AG09309 (cell line): ENCODE measurements around the gene RTN4R.
"Not testable (repeated sequence)": the region's sequence is repeated elsewhere in the genome, so short reads cannot be mapped to it uniquely, and the experiment has no call there.

Experiments
- DNase-seq: peaks from one replicate; pipeline ENCODE4 v3.0.0-alpha.2; 2010; ENCODE audit warnings: low read depth
- H3K4me3 ChIP-seq: 2 replicates; pipeline ENCODE4 v1.5.1; 2011; ENCODE audit warnings: mild to moderate bottlenecking, low read depth, low read length, moderate library complexity; ENCODE audit not compliant: control insufficient read depth
- CTCF ChIP-seq: IDR thresholded peaks from 2 replicates; pipeline ENCODE4 v1.5.1; 2011; ENCODE audit warnings: mild to moderate bottlenecking, low read depth, low read length, inconsistent platforms; ENCODE audit not compliant: insufficient read depth, control insufficient read depth; ENCODE audit errors: missing control alignments

RTN4R gene

DNA sequence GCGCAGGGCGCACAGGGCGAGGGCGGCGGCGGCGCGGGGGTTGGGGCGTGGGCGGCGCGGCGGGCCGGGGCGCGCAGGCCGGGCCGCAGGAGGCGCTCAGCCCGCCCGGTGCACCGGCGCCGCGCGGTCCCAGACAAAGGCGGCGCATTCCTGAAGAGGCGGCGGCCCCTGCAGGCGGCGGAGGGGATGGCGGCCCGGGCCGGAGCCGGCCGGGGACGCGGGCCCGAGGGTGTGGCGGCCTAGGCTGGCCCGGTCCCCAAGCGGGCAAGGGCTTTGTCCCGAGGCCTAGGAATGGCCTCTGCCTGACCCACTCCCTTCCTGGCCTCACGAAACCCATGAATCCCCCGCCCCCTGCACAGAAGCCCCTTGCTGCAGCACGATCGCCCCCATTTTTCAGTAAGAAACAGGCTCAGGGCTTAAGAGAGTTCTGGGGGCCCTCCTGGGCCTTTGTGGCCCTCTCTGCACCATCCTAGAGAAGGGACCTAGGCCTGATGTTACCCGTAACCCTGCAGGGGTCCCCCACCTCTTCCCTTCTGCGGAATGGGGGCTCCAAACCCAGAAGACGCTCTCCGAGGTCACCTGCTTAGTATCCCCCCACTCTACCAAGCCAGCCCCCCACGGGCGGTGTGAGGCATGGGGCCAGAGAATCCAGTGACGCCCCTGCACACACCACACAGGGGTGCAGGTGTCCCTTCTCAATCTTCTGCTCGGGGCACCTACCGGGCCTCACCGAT, at the start of gene RTN4R:
TSS of gene RTN4R (minus strand) at position 40 of the 734 bp plus-strand sequence. CDS start 226 bp downstream, outside the sequence.
- no peak for DNase-seq
- peak; percentile 42 for TF ChIP-seq CTCF
- H3K4me3 ChIP-seq, result no peak within 1 kb of the TSS; the same call in 1 of the 2 replicates

GRCh38 chr22:20317402-20318042, 49.4 kb upstream of the RTN4R start:
- not testable (repeated sequence) for H3K4me3 ChIP-seq, DNase-seq
- TF ChIP-seq CTCF, result peak; percentile 54

DNA sequence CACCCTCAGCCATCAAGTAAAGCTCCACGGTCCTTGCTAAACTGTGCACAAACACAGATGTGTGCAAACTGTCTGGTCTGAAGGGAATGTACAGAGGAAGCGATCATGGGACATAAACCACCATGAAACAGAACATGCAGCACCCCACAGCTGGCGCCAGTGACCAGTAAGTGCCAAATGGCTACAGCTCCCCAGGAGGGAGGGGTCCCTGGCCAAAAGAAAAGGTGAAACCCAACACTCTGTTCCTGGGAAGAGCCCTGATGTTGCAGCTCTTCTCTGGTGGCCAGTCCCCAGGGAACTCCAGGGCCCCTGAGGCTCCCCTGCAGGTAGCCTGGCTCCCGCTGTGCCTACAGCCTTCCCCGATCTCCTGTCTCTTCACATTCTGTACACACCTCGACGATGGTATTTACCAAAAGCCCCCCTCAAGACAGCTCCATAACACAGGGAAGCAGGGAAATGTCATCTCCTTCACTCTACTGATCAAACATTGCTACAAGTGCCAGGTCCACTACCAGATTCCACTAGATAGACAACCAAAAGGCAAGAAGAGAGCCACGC, 48.8 kb upstream of the RTN4R start:
- TF ChIP-seq CTCF, result no peak
- DNase-seq, result no peak

GRCh38 chr22:20316217-20316843, 48.2 kb upstream of the RTN4R start:
- no peak for TF ChIP-seq CTCF
- no peak for DNase-seq
- no peak overlapping the region for H3K4me3 ChIP-seq

More for the DNA sequence above, 48.8 kb upstream of the RTN4R start:
- no peak overlapping the region for H3K4me3 ChIP-seq

DNA sequence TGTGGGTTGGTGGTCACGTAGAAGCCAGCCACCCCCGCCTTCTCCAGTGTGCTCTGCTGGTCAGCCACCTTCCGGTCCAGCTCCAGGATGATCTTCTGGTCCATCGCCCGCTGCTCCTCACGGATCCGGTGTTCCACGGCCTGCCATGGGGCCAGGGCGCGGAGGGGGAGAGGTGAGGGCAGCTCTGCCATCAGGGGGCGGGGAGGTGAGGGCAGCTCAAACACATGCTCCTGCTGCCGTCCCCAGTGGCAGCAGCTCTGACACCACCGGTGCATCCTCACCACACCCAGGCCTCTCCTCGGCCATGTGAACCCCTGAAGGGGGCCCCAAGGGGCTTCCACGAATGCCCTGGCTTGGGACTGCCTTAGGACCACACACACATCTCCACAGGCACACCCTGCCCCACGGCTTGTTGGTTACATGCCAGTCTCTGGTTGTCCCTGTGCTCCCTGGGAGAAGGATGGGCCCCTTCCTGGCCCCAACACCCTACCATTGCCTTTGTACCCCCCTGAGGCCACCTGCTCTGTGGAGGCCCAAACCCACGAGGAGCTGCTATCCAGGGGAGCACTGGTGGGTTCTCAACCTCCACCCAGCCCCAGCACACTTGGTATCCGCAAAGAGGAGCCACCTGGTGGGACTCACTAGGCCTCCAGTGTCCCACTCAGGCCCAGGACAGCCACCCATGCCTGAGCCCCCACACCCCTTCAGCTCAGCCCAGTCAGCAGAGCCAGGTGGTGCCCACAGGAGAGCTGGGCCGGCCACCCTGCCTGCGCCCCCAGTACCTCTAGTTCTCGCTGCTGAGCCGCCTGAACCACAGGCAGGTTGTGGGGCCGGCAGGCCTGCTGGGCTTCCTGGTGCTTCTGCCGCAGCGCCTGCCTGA, 47.5 kb upstream of the RTN4R start:
- DNase-seq, result no peak
- no peak overlapping the region for H3K4me3 ChIP-seq
- TF ChIP-seq CTCF, result no peak

GRCh38 chr22:20314741-20315336, 46.7 kb upstream of the RTN4R start:
- not testable (repeated sequence) for DNase-seq, H3K4me3 ChIP-seq

DNA sequence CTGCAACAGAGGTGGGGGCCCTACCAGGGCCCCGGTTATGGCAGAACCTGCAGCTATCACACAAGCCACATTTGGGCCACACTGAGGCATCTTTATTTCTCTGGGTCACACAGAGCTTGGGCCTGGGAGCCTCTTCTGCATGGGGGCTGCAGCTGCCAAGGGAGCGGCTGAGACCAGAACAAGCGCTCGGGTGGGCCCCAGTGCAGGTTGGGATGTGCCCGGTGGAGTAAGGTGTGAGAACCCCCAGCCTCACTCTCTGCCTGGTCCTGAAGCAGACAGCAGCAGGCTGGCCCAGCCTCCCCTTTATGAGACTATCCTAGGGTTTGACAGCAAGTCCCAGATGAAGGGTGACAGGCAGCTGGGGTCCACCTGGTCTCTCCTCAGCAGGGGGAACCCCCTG, 46.1 kb upstream of the RTN4R start:
- not testable (repeated sequence) for DNase-seq, H3K4me3 ChIP-seq

GRCh38 chr22:20313306-20314077, 45.4 kb upstream of the RTN4R start:
- not testable (repeated sequence) for H3K4me3 ChIP-seq, DNase-seq
